H1 (cell line): ENCODE measurements around the gene ARHGEF12.

Experiments used
- CTBP2 ChIP-seq: IDR thresholded peaks from 2 replicates; pipeline ENCODE4 v1.7.0; 2011; ENCODE audit warnings: borderline replicate concordance, mild to moderate bottlenecking, moderate library complexity, mixed read lengths, low read length; ENCODE audit not compliant: insufficient read depth, insufficient read length
- HDAC2 ChIP-seq, 2 experiments: fragments of 300-600 bp in 1 of 2; sonication (generic) in 1 of 2; IDR thresholded peaks; 2 replicates each; pipeline ENCODE4 v1.6.1; 2011 to 2012; ENCODE audit warnings: low read depth in 2 of 2, low read length in 2 of 2, mild to moderate bottlenecking in 2 of 2, moderate library complexity in 2 of 2, borderline replicate concordance in 1 of 2, inconsistent platforms in 1 of 2
- KDM1A ChIP-seq: fragments of 200-600, 300-600 bp; sonication (generic); IDR thresholded peaks from 2 replicates; pipeline ENCODE4 v1.7.1; 2016; ENCODE audit warnings: mild to moderate bottlenecking, low read length, borderline replicate concordance
- NRF1 ChIP-seq: IDR thresholded peaks from 2 replicates; pipeline ENCODE4 v1.6.1; 2011; ENCODE audit warnings: mild to moderate bottlenecking, low read depth, low read length, improper control_type of control experiment
- POLR2A ChIP-seq, 2 experiments: IDR thresholded peaks; 1 replicate in 1 of 2; 2 replicates in 1 of 2; pipeline ENCODE4 v1.6.1; 2011; ENCODE audit warnings: low read depth in 2 of 2, low read length in 2 of 2, mild to moderate bottlenecking in 2 of 2; ENCODE audit errors: control extremely low read depth in 1 of 2
- RAD21 ChIP-seq, 2 experiments: IDR thresholded peaks in 1 of 2; conservative IDR thresholded peaks in 1 of 2; 2 replicates each; pipeline ENCODE4 v1.6.1; 2011; ENCODE audit warnings: low read depth in 2 of 2, low read length in 2 of 2, improper control_type of control experiment in 1 of 2, inconsistent platforms in 1 of 2, mild to moderate bottlenecking in 1 of 2, moderate library complexity in 1 of 2
- RBBP5 ChIP-seq: IDR thresholded peaks from 2 replicates; pipeline ENCODE4 v1.7.1; 2012; ENCODE audit warnings: low read depth, mild to moderate bottlenecking, inconsistent platforms, low read length, moderate library complexity, borderline replicate concordance
- SP1 ChIP-seq: IDR thresholded peaks from 2 replicates; pipeline ENCODE4 v1.6.1; 2011; ENCODE audit warnings: low read depth, low read length
- TEAD4 ChIP-seq: IDR thresholded peaks from 2 replicates; pipeline ENCODE4 v1.6.1; 2012; ENCODE audit warnings: low read depth, low read length, inconsistent platforms, mixed read lengths
- YY1 ChIP-seq: IDR thresholded peaks from 2 replicates; pipeline ENCODE4 v1.6.1; 2011; ENCODE audit warnings: low read depth, mild to moderate bottlenecking, low read length
- TF ChIP-seq, protein P1 (sequence below), 3 experiments: IDR thresholded peaks; 1 replicate in 2 of 3; 2 replicates in 1 of 3; pipeline versions ENCODE4 v1.5.1 to v1.6.1; 2011; ENCODE audit warnings: low read length in 3 of 3, mild to moderate bottlenecking in 3 of 3, inconsistent platforms in 2 of 3, low read depth in 1 of 3, moderate library complexity in 1 of 3; ENCODE audit not compliant: insufficient read depth in 1 of 3; ENCODE audit errors: control extremely low read depth in 1 of 3

DNA sequence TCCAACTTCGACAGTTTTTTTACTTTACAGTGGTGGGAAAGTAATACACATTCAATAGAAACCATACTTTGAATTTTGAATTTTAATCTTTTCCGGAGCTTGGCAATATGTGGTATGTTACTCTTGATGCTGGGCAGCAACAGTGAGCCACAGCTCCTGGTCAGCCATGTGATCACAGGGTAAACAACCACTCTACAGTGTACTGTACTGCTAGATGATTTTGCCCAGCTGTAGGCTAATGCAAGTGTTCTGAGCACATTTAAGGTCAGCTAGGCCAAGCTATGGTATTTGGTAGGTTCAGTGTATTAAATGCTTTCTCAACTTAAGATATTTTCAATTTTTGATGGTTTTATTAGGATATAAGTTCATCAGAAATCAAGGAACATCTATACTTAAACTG, 126.6 kb downstream of the ARHGEF12 start:
- TF ChIP-seq, protein P1, sequence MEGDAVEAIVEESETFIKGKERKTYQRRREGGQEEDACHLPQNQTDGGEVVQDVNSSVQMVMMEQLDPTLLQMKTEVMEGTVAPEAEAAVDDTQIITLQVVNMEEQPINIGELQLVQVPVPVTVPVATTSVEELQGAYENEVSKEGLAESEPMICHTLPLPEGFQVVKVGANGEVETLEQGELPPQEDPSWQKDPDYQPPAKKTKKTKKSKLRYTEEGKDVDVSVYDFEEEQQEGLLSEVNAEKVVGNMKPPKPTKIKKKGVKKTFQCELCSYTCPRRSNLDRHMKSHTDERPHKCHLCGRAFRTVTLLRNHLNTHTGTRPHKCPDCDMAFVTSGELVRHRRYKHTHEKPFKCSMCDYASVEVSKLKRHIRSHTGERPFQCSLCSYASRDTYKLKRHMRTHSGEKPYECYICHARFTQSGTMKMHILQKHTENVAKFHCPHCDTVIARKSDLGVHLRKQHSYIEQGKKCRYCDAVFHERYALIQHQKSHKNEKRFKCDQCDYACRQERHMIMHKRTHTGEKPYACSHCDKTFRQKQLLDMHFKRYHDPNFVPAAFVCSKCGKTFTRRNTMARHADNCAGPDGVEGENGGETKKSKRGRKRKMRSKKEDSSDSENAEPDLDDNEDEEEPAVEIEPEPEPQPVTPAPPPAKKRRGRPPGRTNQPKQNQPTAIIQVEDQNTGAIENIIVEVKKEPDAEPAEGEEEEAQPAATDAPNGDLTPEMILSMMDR (IDR thresholded peaks at IDR 0.05; ENCODE audit: control extremely low read depth in 1 of 3, insufficient read depth in 1 of 3, low read depth in 1 of 3, low read length in 3 of 3) = no peak
- TF ChIP-seq RBBP5 = no peak
- no peak for TF ChIP-seq SP1
- TF ChIP-seq HDAC2 (IDR thresholded peaks at IDR 0.05; ENCODE audit: borderline replicate concordance in 1 of 2, low read depth in 2 of 2, low read length in 2 of 2) = no peak
- TF ChIP-seq POLR2A (IDR thresholded peaks at IDR 0.05; ENCODE audit: control extremely low read depth in 1 of 2, low read depth in 2 of 2, low read length in 2 of 2) = no peak
- no peak for TF ChIP-seq TEAD4
- TF ChIP-seq KDM1A = no peak
- TF ChIP-seq NRF1 = no peak
- no peak for TF ChIP-seq CTBP2
- no peak for TF ChIP-seq RAD21 (IDR thresholded peaks at IDR 0.05 in 1 of 2, conservative IDR thresholded peaks at IDR 0.05 in 1 of 2; ENCODE audit: low read depth in 2 of 2, low read length in 2 of 2)
- no peak for TF ChIP-seq YY1
